Lung (tissue), 12 donors: Measurements from ENCODE around the gene RBKS. TPM values are rescaled to one million over a fixed set of nuclear protein-coding genes. Genes with fewer than 3 reads are reported as not detected.

Experiments used
- ATAC-seq: fragments of 200-7000 bp; cut with Tn5 transposase; one replicate; pipeline ENCODE4 v1.9.1; 2020; ENCODE audit warnings: moderate number of reproducible peaks; ENCODE audit not compliant: insufficient read depth, low FRiP score
- DNase-seq, 3 donors: peaks; one replicate each; pipeline ENCODE4 v3.0.0-alpha.2; 2013 to 2017
- H3K27ac ChIP-seq, 2 donors: one replicate each; pipeline ENCODE4 v1.5.1; 2013; ENCODE audit warnings: mild to moderate bottlenecking in 2 of 2, moderate library complexity in 2 of 2, control low read depth in 1 of 2, inconsistent platforms in 1 of 2, low read depth in 1 of 2, low read length in 1 of 2
- H3K27me3 ChIP-seq, 3 donors: one replicate each; pipeline ENCODE4 v1.5.1; 2013; ENCODE audit warnings: low read length in 2 of 3; ENCODE audit not compliant: control insufficient read depth in 3 of 3, insufficient read depth in 3 of 3
- H3K36me3 ChIP-seq, 4 donors: one replicate each; pipeline ENCODE4 v1.5.1; 2013; ENCODE audit warnings: low read length in 4 of 4, mild to moderate bottlenecking in 1 of 4, moderate library complexity in 1 of 4; ENCODE audit not compliant: control insufficient read depth in 4 of 4, insufficient read depth in 4 of 4
- H3K4me1 ChIP-seq, 5 donors: one replicate each; pipeline ENCODE4 v1.5.1; 2013; ENCODE audit warnings: low read length in 5 of 5, mild to moderate bottlenecking in 2 of 5, moderate library complexity in 1 of 5; ENCODE audit not compliant: control insufficient read depth in 5 of 5, insufficient read depth in 5 of 5
- H3K4me3 ChIP-seq: one replicate; pipeline ENCODE4 v1.5.1; 2013; ENCODE audit warnings: mild to moderate bottlenecking, control low read depth, moderate library complexity
- H3K9ac ChIP-seq, 2 donors: one replicate each; pipeline ENCODE4 v1.5.1; 2013; ENCODE audit warnings: low read length in 2 of 2, control low read depth in 1 of 2; ENCODE audit not compliant: insufficient read depth in 1 of 2
- H3K9me3 ChIP-seq, 4 donors: one replicate each; pipeline ENCODE4 v1.5.1; 2013; ENCODE audit warnings: low read length in 3 of 4, mild to moderate bottlenecking in 1 of 4, moderate library complexity in 1 of 4; ENCODE audit not compliant: control insufficient read depth in 4 of 4, insufficient read depth in 3 of 4
- WGBS, 2 donors: extraction: QIAGEN DNeasy Blood & Tissue Kit; methylation state at CpG; one replicate each; pipeline ENCODE4 v1.1.7; 2013; 5-methylcytosine and 5-hydroxymethylcytosine counted together
- polyA plus RNA-seq, 2 donors: library from polyadenylated mRNA; stranded (reverse); fragments of 200-250 nt; gene quantifications; one replicate each; pipeline ENCODE4 v1.2.1, GENCODE V29; 2013
- total RNA-seq, 2 donors: library from RNA; depleted of rRNA in 1 of 2; stranded (reverse); fragments of >200 nt in 1 of 2; gene quantifications; one replicate each; pipeline ENCODE4 v1.2.1, GENCODE V29; 2014 to 2021
- TF ChIP-seq, protein P1 (sequence below): IDR thresholded peaks from 2 replicates; pipeline ENCODE4 v1.5.1; 2012; ENCODE audit warnings: mild to moderate bottlenecking; ENCODE audit errors: control extremely low read depth, extremely low read depth
- donor health status: control.
- donor health status: control.
- donor health status: Bipolar disorder and iron deficiency.
- donor health status: healthy.
- donor health status: DM: yes; HTN: yes; CAD: no.

The RBKS gene
- total and polyA plus RNA-seq, 4 donors = 3.9 to 5.1 (median 4.9) TPM

DNA sequence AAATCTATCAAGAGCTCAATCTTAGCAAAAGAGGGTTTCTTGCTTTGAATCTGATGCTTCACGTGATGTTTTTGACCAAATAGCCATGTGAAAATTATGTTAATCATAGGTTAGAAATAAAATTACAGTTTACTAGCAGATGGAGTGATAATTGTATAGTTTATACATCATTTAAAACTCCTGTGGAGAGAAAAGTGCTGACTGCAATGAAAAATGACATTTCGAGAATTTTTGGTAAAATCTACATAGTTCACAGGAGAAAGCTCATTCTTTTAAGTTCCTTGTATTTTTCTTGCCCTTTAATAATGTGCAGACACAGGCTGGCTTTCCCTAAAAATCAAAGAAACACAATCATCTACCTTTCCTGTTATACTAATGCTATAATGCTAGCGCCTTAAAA is 33.2 kb downstream of the RBKS start:
- Histone ChIP-seq H3K27me3 (peaks cover 0 to 2% (median 0%) of the 10 kb centered on the region in 3 donors), H3K9ac (no peak overlapping the region), H3K27ac (no peak overlapping the region), H3K4me1 (peaks cover 0 to 7% (median 2%) of the 10 kb centered on the region in 5 donors), H3K9me3 (peaks cover 0 to 5% (median 1%) of the 10 kb centered on the region in 4 donors), H3K36me3 (no peaks in the 10 kb centered on the region), H3K4me3 (no peak overlapping the region)
- ATAC-seq (no peak), DNase-seq (no peak)
- WGBS, 2 donors = 95 to 97% methylated on average over 3 of the region's 3 CpGs
- TF ChIP-seq, protein P1, sequence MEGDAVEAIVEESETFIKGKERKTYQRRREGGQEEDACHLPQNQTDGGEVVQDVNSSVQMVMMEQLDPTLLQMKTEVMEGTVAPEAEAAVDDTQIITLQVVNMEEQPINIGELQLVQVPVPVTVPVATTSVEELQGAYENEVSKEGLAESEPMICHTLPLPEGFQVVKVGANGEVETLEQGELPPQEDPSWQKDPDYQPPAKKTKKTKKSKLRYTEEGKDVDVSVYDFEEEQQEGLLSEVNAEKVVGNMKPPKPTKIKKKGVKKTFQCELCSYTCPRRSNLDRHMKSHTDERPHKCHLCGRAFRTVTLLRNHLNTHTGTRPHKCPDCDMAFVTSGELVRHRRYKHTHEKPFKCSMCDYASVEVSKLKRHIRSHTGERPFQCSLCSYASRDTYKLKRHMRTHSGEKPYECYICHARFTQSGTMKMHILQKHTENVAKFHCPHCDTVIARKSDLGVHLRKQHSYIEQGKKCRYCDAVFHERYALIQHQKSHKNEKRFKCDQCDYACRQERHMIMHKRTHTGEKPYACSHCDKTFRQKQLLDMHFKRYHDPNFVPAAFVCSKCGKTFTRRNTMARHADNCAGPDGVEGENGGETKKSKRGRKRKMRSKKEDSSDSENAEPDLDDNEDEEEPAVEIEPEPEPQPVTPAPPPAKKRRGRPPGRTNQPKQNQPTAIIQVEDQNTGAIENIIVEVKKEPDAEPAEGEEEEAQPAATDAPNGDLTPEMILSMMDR = no peak

DNA sequence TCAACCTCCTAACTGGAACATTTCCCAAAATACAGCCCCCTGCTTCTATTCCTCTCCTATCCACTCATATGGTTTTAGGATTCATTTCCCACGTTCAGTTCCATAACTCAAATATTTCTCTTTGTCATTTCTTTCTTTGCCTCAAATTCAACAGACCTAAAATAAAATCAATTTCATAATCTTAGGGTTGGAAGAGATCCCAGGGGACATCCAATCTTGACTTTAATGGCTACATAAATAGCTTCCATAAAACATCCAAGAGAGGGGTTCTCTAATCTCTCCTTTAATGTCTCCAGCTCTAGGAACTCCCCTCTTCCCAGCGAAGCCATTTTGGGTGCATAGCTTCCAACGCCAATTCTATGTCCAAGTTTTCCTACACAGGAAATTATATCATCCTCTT is 33.8 kb downstream of the RBKS start:
- no peak for ATAC-seq
- WGBS, 2 donors = 78% methylated on average over 3 of the region's 3 CpGs

DNA sequence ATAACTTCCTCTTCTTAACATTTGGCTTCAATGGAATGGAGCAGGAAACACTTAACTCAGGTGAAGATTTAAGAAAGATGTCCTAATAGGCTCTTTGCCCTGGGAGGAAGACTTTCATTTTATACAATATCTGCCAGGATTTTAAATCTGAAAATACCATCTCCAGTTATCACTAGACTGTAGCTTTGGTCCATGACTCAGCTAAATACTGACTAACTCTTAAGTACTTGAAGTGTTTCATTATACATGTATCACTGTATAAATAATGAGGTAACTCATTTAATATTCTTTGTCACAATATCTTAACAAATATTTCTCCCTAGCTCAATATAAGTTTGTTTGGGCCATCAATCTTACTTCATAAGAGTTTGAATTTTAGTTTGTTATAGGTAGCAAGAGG is 34.7 kb downstream of the RBKS start:
- Histone ChIP-seq H3K4me3 (no peak overlapping the region), H3K9me3 (peaks cover 0 to 5% (median 1%) of the 10 kb centered on the region in 4 donors), H3K4me1 (peaks cover 0 to 7% (median 2%) of the 10 kb centered on the region in 5 donors), H3K36me3 (no peaks in the 10 kb centered on the region), H3K27ac (no peak overlapping the region), H3K27me3 (peaks cover 0 to 2% (median 0%) of the 10 kb centered on the region in 3 donors), H3K9ac (no peak overlapping the region)
- TF ChIP-seq, protein P1 = no peak
- peak; percentile 77 for ATAC-seq
- no peak for DNase-seq

More for the DNA sequence above, 33.8 kb downstream of the RBKS start:
- TF ChIP-seq, protein P1 = no peak
- no peak overlapping the region for H3K9ac ChIP-seq
- H3K27ac ChIP-seq = no peak overlapping the region
- no peaks in the 10 kb centered on the region for H3K36me3 ChIP-seq
- H3K4me3 ChIP-seq = no peak overlapping the region
- peaks cover 0 to 7% (median 2%) of the 10 kb centered on the region in 5 donors for H3K4me1 ChIP-seq
- DNase-seq = no peak
- peaks cover 0 to 2% (median 0%) of the 10 kb centered on the region in 3 donors for H3K27me3 ChIP-seq
- H3K9me3 ChIP-seq = peaks cover 0 to 5% (median 1%) of the 10 kb centered on the region in 4 donors
